Endothelial cell of umbilical vein (primary cell): Measurements from ENCODE around the gene RAB24.

ENCODE experiments used
- CTCF ChIP-seq, 2 donors: IDR thresholded peaks; 1 replicate in 1 of 2; 2 replicates in 1 of 2; pipeline ENCODE4 v1.5.1; 2011; ENCODE audit warnings: low read length in 2 of 2, mild to moderate bottlenecking in 2 of 2, moderate library complexity in 2 of 2, control low read depth in 1 of 2, inconsistent platforms in 1 of 2, low read depth in 1 of 2; ENCODE audit not compliant: insufficient read depth in 1 of 2; ENCODE audit errors: extremely low read depth in 1 of 2
- POLR2A ChIP-seq: IDR thresholded peaks from 2 replicates; pipeline ENCODE4 v1.6.1; 2012; ENCODE audit warnings: low read depth, mild to moderate bottlenecking, control low read depth, low read length

GRCh38 chr5:177316005-177316404, 12.5 kb upstream of the RAB24 start:
- TF ChIP-seq CTCF (IDR thresholded peaks at IDR 0.05; ENCODE audit: extremely low read depth in 1 of 2, insufficient read depth in 1 of 2, low read depth in 1 of 2, low read length in 2 of 2) (no peak), POLR2A (no peak)
